SK-N-SH treated with all-trans-retinoic acid at 6 μM for 48 hours (cell line): ENCODE results near the gene SAMD4A.

Experiments
- ATAC-seq: fragments of 200-7000 bp; cut with Tn5 transposase; 3 replicates; pipeline ENCODE4 v1.9.1; 2020; ENCODE audit warnings: mild to moderate bottlenecking, moderate library complexity
- ARNTL ChIP-seq: fragments of 450-650 bp; formaldehyde crosslinking; IDR thresholded peaks from 2 replicates; pipeline ENCODE4 v1.5.0; 2020; ENCODE audit warnings: low read depth, mild to moderate bottlenecking, moderate library complexity, borderline replicate concordance
- BACH2 ChIP-seq: fragments of 250-450 bp; sonication (Bioruptor Pico); IDR thresholded peaks from 2 replicates; pipeline ENCODE4 v1.9.0; 2021; ENCODE audit warnings: mild to moderate bottlenecking, borderline replicate concordance
- CREB5 ChIP-seq: fragments of 250-450 bp; sonication (Bioruptor Pico); IDR thresholded peaks from 2 replicates; pipeline ENCODE4 v1.5.1; 2020; ENCODE audit warnings: low read depth, mild to moderate bottlenecking, moderate library complexity
- CSDC2 ChIP-seq: fragments of 250-450 bp; sonication (Bioruptor Pico); IDR thresholded peaks from 2 replicates; pipeline ENCODE4 v1.5.0; 2020; ENCODE audit warnings: mild to moderate bottlenecking, moderate library complexity
- CSRNP3 ChIP-seq: fragments of 250-450 bp; sonication (Bioruptor Pico); IDR thresholded peaks from 2 replicates; pipeline ENCODE4 v1.5.1; 2021; ENCODE audit warnings: mild to moderate bottlenecking, moderate library complexity
- ESRRG ChIP-seq: fragments of 250-450 bp; sonication (Bioruptor Pico); IDR thresholded peaks from 2 replicates; pipeline ENCODE4 v1.6.1; 2021; ENCODE audit warnings: mild to moderate bottlenecking
- GLIS3 ChIP-seq: fragments of 250-450 bp; sonication (Bioruptor Pico); IDR thresholded peaks from 2 replicates; pipeline ENCODE4 v1.5.0; 2020; ENCODE audit warnings: mild to moderate bottlenecking, moderate library complexity
- OSR1 ChIP-seq: fragments of 250-450 bp; sonication (Bioruptor Pico); IDR thresholded peaks from 2 replicates; pipeline ENCODE4 v1.8.0; 2022; ENCODE audit warnings: moderate library complexity, mild to moderate bottlenecking, inconsistent platforms
- PATZ1 ChIP-seq: fragments of 250-450 bp; sonication (Bioruptor Pico); IDR thresholded peaks from 2 replicates; pipeline ENCODE4 v1.8.0; 2020; ENCODE audit warnings: mild to moderate bottlenecking, moderate library complexity, borderline replicate concordance
- POU6F1 ChIP-seq: fragments of 250-450 bp; sonication (Bioruptor Pico); IDR thresholded peaks from 2 replicates; pipeline ENCODE4 v1.8.0; 2021; ENCODE audit warnings: low read depth, mild to moderate bottlenecking, moderate library complexity, borderline replicate concordance
- RARB ChIP-seq: fragments of 250-450 bp; sonication (Bioruptor Pico); IDR thresholded peaks from 2 replicates; pipeline ENCODE4 v1.8.0; 2021; ENCODE audit warnings: mild to moderate bottlenecking, moderate library complexity
- SNAI2 ChIP-seq: fragments of 250-450 bp; sonication (Bioruptor Pico); IDR thresholded peaks from 2 replicates; pipeline ENCODE4 v1.5.0; 2020; ENCODE audit warnings: mild to moderate bottlenecking, moderate library complexity
- TCF4 ChIP-seq: fragments of 250-450 bp; sonication (Bioruptor Pico); IDR thresholded peaks from 2 replicates; pipeline ENCODE4 v1.8.0; 2021; ENCODE audit warnings: mild to moderate bottlenecking, moderate library complexity, borderline replicate concordance
- TOX ChIP-seq: fragments of 250-450 bp; sonication (Bioruptor Pico); IDR thresholded peaks from 2 replicates; pipeline ENCODE4 v1.8.0; 2021; ENCODE audit warnings: mild to moderate bottlenecking, moderate library complexity, borderline replicate concordance
- TSHZ2 ChIP-seq: fragments of 250-450 bp; sonication (Bioruptor Pico); IDR thresholded peaks from 2 replicates; pipeline ENCODE4 v1.5.0; 2020; ENCODE audit warnings: mild to moderate bottlenecking, moderate library complexity
- ZFP3 ChIP-seq: fragments of 250-450 bp; sonication (Bioruptor Pico); IDR thresholded peaks from 2 replicates; pipeline ENCODE4 v1.5.0; 2020; ENCODE audit warnings: mild to moderate bottlenecking, moderate library complexity
- ZFP30 ChIP-seq: fragments of 450-650 bp; formaldehyde crosslinking; IDR thresholded peaks from 2 replicates; pipeline ENCODE4 v1.5.0; 2022; ENCODE audit warnings: mild to moderate bottlenecking, moderate library complexity
- ZNF565 ChIP-seq: fragments of 450-650 bp; formaldehyde crosslinking; conservative IDR thresholded peaks from 2 replicates; pipeline ENCODE4 v1.5.0; 2020; ENCODE audit warnings: low read depth, mild to moderate bottlenecking, moderate library complexity
- ZNF70 ChIP-seq: fragments of 450-650 bp; formaldehyde crosslinking; IDR thresholded peaks from 2 replicates; pipeline ENCODE4 v1.5.0; 2020; ENCODE audit warnings: mild to moderate bottlenecking, moderate library complexity
- ZNF8 ChIP-seq: fragments of 450-650 bp; formaldehyde crosslinking; IDR thresholded peaks from 2 replicates; pipeline ENCODE4 v1.5.0; 2020; ENCODE audit warnings: mild to moderate bottlenecking, moderate library complexity

Gene SAMD4A

GRCh38 chr14:54640506-54640905 is 73.6 kb downstream of the SAMD4A start:
- ATAC-seq, result no peak
- no peak for TF ChIP-seq CSDC2 (CRISPR knock-in tag)
- TF ChIP-seq SNAI2 (CRISPR knock-in tag), result no peak
- TF ChIP-seq TSHZ2, result no peak
- TF ChIP-seq CREB5 (CRISPR knock-in tag), result no peak
- no peak for TF ChIP-seq ARNTL
- TF ChIP-seq ZNF70 (CRISPR knock-in tag), result no peak
- TF ChIP-seq CSRNP3 (CRISPR knock-in tag), result no peak
- no peak for TF ChIP-seq BACH2 (CRISPR knock-in tag)

GRCh38 chr14:54642121-54642520 is 75.2 kb downstream of the SAMD4A start:
- no peak for TF ChIP-seq PATZ1 (CRISPR knock-in tag)
- TF ChIP-seq ZNF565 (CRISPR knock-in tag), result no peak
- TF ChIP-seq GLIS3 (CRISPR knock-in tag), result no peak
- TF ChIP-seq BACH2 (CRISPR knock-in tag), result no peak
- TF ChIP-seq ARNTL, result no peak
- no peak for TF ChIP-seq OSR1 (CRISPR knock-in tag)
- TF ChIP-seq RARB, result no peak
- TF ChIP-seq CSRNP3 (CRISPR knock-in tag), result no peak
- TF ChIP-seq ESRRG, result no peak
- no peak for TF ChIP-seq ZFP30 (CRISPR knock-in tag)
- no peak for TF ChIP-seq ZNF8 (CRISPR knock-in tag)
- TF ChIP-seq ZFP3 (CRISPR knock-in tag), result no peak
- TF ChIP-seq TCF4 (CRISPR knock-in tag), result no peak

GRCh38 chr14:54642801-54643695 is 76.1 kb downstream of the SAMD4A start:
- peak; percentile 58 for ATAC-seq
- no peak for TF ChIP-seq TOX
- no peak for TF ChIP-seq ZNF8 (CRISPR knock-in tag)
- no peak for TF ChIP-seq ZFP3 (CRISPR knock-in tag)
- no peak for TF ChIP-seq CSRNP3 (CRISPR knock-in tag)
- TF ChIP-seq CSDC2 (CRISPR knock-in tag), result no peak
- TF ChIP-seq POU6F1 (CRISPR knock-in tag), result no peak
- TF ChIP-seq, all 23 proteins: peak for 0

More at GRCh38 chr14:54642121-54642520, 75.2 kb downstream of the SAMD4A start:
- ATAC-seq, result no peak
